ENCODE results near the gene KDM4F.

- no peak for TF ChIP-seq CTCF (IDR thresholded peaks at IDR 0.05)
- no peak for TF ChIP-seq POLR2A (IDR thresholded peaks at IDR 0.05)
These were observed 9.8 kb downstream of the KDM4F start for GRCh38 chr11:95059046-95059445.
